Measurements from ENCODE around the gene B3GNT2. TPM values are rescaled to one million over a fixed set of nuclear protein-coding genes. Genes with fewer than 3 reads are reported as not detected.
"Not testable (repeated sequence)": the region's sequence is repeated elsewhere in the genome, so short reads cannot be mapped to it uniquely, and the experiment has no call there.

B3GNT2 gene
- total RNA-seq, 1 donor from 2014 or later, result 38.0 TPM

GRCh38 chr2:62196278-62196901, 475 bp downstream of the B3GNT2 start:
- Histone ChIP-seq H3K9me3 (no peaks in the 10 kb centered on the region), H3K27me3 (ENCODE audit: low read depth) (no peaks in the 10 kb centered on the region), H3K4me3 (peak overlapping the region; percentile 97), H3K4me1 (peaks cover 48% of the 10 kb centered on the region), H3K27ac (peak overlapping the region; percentile 97), H3K36me3 (no peaks in the 10 kb centered on the region)
- no peak for TF ChIP-seq CTCF (IDR thresholded peaks at IDR 0.05)
- DNase-seq, result peak; percentile 83
- intact Hi-C loops (cut with DNase I), result no loop called here
- peak; percentile 73 to 77 for ATAC-seq

GRCh38 chr2:62197011-62197924, 1.4 kb downstream of the B3GNT2 start:
- intact Hi-C loops (cut with DNase I), result no loop called here
- ATAC-seq (peak; percentile 36 to 46), DNase-seq (peak; percentile 75)
- H3K4me1 ChIP-seq, result peaks cover 57% of the 10 kb centered on the region
- H3K4me3 ChIP-seq, result peak overlapping the region; percentile 97
- no peaks in the 10 kb centered on the region for H3K27me3 ChIP-seq (ENCODE audit: low read depth)
- H3K9me3 ChIP-seq, result no peaks in the 10 kb centered on the region
- no peaks in the 10 kb centered on the region for H3K36me3 ChIP-seq
- no peak for TF ChIP-seq CTCF (IDR thresholded peaks at IDR 0.05)
- H3K27ac ChIP-seq, result peak overlapping the region; percentile 97

GRCh38 chr2:62197925-62198633, 2.2 kb downstream of the B3GNT2 start:
- Histone ChIP-seq H3K27ac (peak overlapping the region; percentile 97), H3K27me3 (ENCODE audit: low read depth) (no peaks in the 10 kb centered on the region), H3K4me3 (peak overlapping the region; percentile 97), H3K36me3 (no peaks in the 10 kb centered on the region), H3K9me3 (no peaks in the 10 kb centered on the region), H3K4me1 (peaks cover 65% of the 10 kb centered on the region)
- intact Hi-C loops (cut with DNase I), result no loop called here
- TF ChIP-seq CTCF (IDR thresholded peaks at IDR 0.05), result no peak
- no peak for DNase-seq
- no peak for ATAC-seq

- H3K27ac ChIP-seq; H3K9me3 ChIP-seq; H3K36me3 ChIP-seq; intact Hi-C loops (cut with DNase I); ATAC-seq; DNase-seq; H3K27me3 ChIP-seq (ENCODE audit: low read depth): not testable (repeated sequence)
- Histone ChIP-seq H3K4me1 (peaks cover 73% of the 10 kb centered on the region), H3K4me3 (peak overlapping the region; percentile 17)
These were observed 2.9 kb downstream of the B3GNT2 start for GRCh38 chr2:62198854-62199253.

GRCh38 chr2:62199392-62200125, 3.6 kb downstream of the B3GNT2 start:
- no peaks in the 10 kb centered on the region for H3K9me3 ChIP-seq
- peaks cover 74% of the 10 kb centered on the region for H3K4me1 ChIP-seq
- ATAC-seq (no peak), DNase-seq (no peak)
- intact Hi-C loops (cut with DNase I), result no loop called here
- TF ChIP-seq CTCF (IDR thresholded peaks at IDR 0.05), result no peak
- H3K27ac ChIP-seq, result no peak overlapping the region
- H3K4me3 ChIP-seq, result peak overlapping the region; percentile 17
- no peaks in the 10 kb centered on the region for H3K36me3 ChIP-seq
- H3K27me3 ChIP-seq (ENCODE audit: low read depth), result no peaks in the 10 kb centered on the region
